Measurements from ENCODE around the gene DNAH7.

GRCh38 chr2:195737511-195738325 is 330.9 kb downstream of the DNAH7 start:
- TF ChIP-seq CTCF (IDR thresholded peaks at IDR 0.05; ENCODE audit: insufficient read depth, low read depth, low read length) (no peak), EZH2 (IDR thresholded peaks at IDR 0.05; ENCODE audit: insufficient read depth, low read length) (no peak)
